ENCODE data around the gene AOX1.
"Not testable (repeated sequence)": the region's sequence is repeated elsewhere in the genome, so short reads cannot be mapped to it uniquely, and the experiment has no call there.

The AOX1 gene

GRCh38 chr2:200668478-200668877, 82.7 kb downstream of the AOX1 start:
- no peak for DNase-seq (ENCODE audit: low read depth)

GRCh38 chr2:200669308-200669707, 83.5 kb downstream of the AOX1 start:
- DNase-seq (ENCODE audit: low read depth): no peak

- DNase-seq (ENCODE audit: low read depth): no peak
These were observed 84.5 kb downstream of the AOX1 start for GRCh38 chr2:200670313-200670712.

GRCh38 chr2:200670751-200671150, 84.9 kb downstream of the AOX1 start:
- no peak for DNase-seq (ENCODE audit: low read depth)

- DNase-seq (ENCODE audit: low read depth): no peak
These were observed 87.4 kb downstream of the AOX1 start for GRCh38 chr2:200673191-200673590.

DNA sequence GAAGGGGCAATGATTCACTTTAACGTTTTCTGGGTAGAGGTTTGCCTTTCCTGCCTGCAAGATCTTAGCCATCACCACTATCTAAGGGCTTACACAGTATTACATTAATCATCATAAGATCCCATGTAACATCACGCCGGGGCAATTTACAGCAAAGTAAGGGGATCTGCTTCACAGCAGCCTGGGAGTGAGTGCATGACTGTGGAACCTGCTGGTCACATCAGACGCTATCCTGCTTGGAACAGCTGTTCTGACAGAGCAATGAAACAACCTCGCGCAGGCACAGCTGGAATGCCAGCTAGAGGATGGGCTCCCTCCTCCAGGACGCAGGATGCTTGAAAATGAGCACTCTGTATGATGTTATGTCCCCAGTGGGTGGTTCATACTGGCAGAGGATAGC, 89.0 kb downstream of the AOX1 start:
- no peak for DNase-seq (ENCODE audit: low read depth)

- DNase-seq (ENCODE audit: low read depth): no peak
These were observed 91.4 kb downstream of the AOX1 start for GRCh38 chr2:200677171-200677570.

DNA sequence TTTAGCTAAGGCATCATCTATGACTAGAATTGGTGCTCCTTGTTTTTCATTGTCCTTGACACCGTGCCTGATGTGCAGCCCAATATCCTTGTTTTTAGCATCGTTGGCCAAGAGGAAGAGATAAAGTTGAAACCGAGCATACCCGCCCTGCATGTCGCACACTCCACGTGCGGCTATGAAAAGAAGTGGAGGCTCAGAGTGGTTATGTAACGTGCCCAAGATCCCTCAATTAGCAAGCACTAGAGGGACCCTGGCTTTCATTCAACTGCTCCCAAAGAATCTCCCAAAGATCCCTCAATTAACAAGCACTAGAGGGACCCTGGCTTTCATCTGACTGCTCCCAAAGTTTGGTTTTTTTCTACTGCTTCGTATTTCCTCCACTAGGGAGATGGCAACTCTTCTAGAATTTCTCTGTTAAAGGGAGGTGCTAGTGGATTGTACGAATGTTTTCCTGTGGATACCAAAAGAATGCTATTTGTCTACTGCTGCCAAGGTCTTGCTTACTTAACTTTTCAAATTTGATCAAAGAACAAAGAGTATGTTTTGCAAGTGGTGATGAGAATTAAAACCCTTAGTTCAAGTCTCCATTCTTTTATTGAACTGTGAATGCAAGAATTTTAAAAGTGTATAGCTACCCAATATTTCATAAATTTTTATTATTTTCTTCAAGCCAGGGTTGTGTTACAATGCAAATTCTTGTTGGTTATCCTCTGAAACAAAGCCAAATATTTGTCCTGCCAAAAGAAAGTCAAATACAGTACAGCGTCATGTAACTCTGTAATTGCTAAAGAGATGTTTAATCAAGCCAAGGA, 92.1 kb downstream of the AOX1 start:
- no peak for DNase-seq (ENCODE audit: low read depth)

DNA sequence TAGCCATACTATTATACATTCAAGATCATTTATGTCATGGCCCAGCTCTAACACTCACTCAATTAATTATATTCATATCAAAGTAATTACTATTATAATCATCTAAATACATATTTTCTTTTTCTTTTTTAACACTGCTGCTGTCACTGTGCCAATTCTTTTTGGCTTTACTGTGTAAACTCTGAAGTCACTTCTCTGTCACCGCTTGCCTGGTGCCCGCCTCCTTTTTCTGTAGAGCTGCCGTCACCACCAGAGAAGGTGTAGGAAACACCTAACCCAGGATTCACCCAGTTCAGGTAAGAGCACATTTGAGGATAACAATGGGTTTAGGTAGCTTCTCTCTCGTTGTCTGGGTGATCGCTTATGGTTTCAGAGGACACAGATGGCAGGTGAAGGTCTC, 93.3 kb downstream of the AOX1 start:
- no peak for DNase-seq (ENCODE audit: low read depth)

DNA sequence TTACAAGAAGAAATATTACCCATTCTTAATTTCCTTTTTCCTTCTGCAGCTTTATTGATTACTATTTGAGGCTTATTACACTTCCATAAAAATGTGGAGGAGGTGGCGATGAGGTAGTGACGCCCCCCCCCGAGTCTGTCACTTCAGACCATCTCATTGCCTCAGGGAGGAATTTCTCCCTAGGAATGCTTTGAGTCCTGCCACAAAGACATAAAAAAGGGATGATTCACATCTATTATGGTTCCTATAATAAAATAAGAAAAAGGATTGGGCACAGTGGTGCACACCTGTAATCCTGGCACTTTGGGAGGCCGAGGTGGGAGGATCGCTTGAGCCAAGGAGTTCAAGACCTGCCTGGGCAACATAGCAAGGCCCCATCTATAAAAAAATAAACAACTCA, 93.7 kb downstream of the AOX1 start:
- DNase-seq (ENCODE audit: low read depth): no peak

DNA sequence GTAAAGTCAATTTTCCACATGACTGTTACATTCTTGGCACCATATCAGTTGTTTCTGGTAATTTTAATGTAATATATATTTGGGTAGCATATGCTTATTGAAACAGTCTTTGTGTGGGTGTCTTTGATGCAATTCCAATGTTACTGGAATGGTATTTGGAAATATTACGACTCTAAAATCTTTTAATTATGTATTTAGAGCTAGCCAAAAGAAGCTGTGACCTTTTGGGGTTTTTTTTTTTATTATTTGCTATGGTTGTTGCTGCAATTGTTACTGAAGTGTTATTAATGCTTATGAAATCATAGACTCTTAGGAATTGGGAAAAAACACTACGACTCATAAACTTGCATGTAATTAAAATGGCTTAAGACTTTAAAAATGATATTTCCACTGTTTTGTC, 95.9 kb downstream of the AOX1 start:
- DNase-seq (ENCODE audit: low read depth): no peak

DNA sequence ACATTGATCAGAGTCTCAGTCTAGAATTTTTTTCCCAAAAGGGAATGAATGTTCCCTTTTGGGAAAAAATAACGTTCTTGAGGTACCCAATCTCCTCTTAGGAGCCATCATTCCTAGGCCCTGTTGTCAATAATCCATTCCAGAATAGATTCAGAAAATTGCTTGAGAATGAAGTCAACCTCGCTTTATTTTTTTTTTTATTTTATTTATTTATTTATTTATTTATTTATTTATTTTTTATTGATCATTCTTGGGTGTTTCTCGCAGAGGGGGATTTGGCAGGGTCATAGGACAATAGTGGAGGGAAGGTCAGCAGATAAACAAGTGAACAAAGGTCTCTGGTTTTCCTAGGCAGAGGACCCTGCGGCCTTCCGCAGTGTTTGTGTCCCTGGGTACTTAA, 96.6 kb downstream of the AOX1 start:
- not testable (repeated sequence) for DNase-seq (ENCODE audit: low read depth)

DNA sequence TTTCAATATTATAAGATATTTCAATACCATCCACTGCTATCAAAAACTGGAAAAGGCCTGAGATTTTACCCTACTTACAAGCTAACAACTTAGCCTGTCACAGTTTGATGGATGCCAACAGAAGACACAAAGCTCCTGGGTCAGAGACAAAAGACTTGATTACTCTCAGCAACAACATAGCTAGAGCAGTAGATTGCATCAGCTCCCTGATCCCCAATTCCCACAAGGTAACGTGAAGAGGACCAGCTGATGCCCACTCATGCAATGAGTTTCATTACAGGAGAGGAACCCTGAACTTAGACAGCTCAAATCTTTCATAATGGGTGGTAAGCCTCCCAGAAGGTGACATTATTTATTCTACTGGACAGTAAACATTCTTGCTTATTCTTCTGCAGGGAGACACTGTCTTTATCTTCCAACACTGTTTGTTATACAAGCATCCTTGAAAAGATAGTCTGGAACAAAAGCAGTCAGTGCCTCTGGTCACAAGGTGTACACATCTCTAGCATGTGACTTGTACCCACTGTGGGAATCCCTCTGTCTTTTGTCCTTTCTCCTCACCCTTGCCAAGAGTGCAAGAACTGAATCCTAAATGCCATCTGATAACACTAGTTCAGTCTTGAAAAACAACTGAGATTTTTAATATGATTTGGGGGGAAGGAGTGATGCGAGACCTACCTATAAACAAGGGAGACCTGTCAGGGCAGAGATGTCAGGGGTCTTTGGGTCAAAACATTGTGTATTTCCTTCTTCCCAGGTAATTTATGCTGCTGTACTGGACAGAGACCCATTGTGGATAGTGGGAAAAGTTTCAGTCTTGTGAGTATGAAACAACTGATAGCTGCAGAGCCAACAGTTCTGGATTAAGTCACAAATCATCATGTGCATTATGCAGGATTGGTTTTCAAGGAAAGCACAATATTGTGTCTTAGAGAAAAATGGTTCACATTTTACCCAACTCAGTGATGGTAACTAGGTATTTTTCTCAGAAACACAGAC, 102.4 kb downstream of the AOX1 start:
- no peak for DNase-seq (ENCODE audit: low read depth)

GRCh38 chr2:200689115-200689514, 103.3 kb downstream of the AOX1 start:
- no peak for DNase-seq (ENCODE audit: low read depth)

- DNase-seq (ENCODE audit: low read depth): no peak
These were observed 108.1 kb downstream of the AOX1 start for GRCh38 chr2:200693836-200694470.

- no peak for DNase-seq (ENCODE audit: low read depth)
These were observed 109.4 kb downstream of the AOX1 start for GRCh38 chr2:200695191-200695590.

DNA sequence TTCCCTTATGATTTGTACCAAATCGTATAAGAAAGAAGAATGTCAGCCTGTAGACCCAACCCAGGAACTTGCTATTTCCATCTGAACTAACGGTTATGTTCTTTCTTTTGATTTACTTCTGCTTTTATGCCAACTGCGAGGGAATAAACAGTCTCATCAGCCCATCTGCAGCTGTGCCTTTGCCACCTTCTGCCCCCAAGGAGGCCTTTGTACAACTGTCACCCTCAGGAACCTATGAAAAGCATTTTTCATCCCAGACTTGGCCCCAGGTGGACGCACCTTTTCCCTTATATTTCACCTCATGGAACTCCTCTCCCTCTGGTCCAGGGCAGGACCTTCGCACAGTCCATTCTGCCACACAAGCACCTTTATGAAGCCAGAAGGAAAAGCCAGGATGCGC, 109.8 kb downstream of the AOX1 start:
- no peak for DNase-seq (ENCODE audit: low read depth)

DNA sequence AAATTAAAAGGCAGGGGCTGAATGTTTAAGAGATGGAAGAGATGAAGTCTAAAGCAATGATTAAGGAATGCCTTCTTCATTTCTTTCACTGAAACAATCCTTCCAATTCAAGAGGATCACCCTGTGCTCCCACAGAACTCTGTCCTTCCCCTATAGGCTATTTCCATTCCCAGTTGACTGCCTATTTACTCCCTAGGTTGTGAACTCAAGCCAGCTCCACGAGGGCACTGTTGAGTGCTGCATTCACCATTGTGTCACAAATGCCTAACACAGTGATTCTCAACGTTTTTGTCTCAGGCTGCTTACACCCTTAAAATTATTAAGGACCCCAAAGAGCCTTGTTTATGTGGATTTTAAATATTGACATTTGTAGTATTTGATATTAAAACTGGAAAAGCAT, 112.4 kb downstream of the AOX1 start:
- DNase-seq (ENCODE audit: low read depth): no peak

- no peak for DNase-seq (ENCODE audit: low read depth)
These were observed 113.5 kb downstream of the AOX1 start for GRCh38 chr2:200699310-200699709.

- no peak for DNase-seq (ENCODE audit: low read depth)
These were observed 115.0 kb downstream of the AOX1 start for GRCh38 chr2:200700856-200701255.

DNA sequence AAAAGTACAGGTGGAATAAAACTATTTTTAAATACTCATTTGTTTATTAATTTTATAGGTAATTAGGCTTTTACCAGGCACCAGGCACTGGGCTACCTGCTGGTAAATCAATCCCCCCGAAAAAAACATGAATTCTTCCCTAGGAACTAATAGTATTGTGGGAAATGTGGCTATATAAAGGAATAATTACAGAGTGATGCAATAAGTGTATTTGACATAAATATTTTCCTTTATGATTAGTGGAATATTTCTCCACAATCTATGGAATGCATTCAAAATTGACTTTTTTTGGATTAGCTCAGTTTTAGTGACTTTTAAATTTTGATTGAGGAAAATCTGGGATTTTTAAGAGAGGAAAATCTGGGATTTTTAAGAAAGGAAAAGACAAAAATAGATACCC, 116.2 kb downstream of the AOX1 start:
- DNase-seq (ENCODE audit: low read depth): no peak

DNA sequence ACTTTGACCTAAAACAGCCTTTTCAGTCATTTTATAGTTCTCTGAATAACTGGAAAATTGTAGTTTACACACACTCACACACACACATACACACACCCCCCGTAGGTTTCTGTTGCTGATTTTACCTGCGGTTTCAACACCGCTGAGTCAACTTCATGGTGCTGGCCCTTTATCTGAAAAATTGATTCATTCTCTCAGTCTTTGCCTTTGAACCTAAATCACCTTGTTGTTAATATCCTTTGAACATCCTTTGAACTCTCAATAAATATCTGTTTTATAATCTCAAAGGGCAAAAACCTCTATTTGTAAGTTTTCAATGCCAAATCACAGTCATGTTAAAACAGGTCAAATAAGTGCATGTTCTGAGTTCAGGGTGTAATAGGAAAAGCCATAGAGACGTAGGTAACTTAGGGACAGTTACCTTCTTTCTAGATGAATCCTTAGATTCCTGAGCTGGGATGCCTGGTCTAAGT, 116.9 kb downstream of the AOX1 start:
- peak; percentile 47 for DNase-seq (ENCODE audit: low read depth)

All from activated T-cell treated with anti-CD3 and anti-CD28 coated beads for 48 hours (primary cell).